LNCaP clone FGC (cell line): ENCODE data around the gene TET2.

ENCODE experiments used
- DNase-seq: peaks from one replicate; pipeline ENCODE4 v3.0.0-alpha.2; 2011; ENCODE audit warnings: low read depth
- H3K4me3 ChIP-seq: 2 replicates; pipeline ENCODE4 v1.5.1; 2011; ENCODE audit warnings: mild to moderate bottlenecking, low read depth, low read length, control low read depth
- CTCF ChIP-seq: IDR thresholded peaks from 2 replicates; pipeline ENCODE4 v1.5.1; 2012; ENCODE audit warnings: mild to moderate bottlenecking; ENCODE audit not compliant: control insufficient read depth, insufficient read depth; ENCODE audit errors: extremely low read depth

Gene TET2

DNA sequence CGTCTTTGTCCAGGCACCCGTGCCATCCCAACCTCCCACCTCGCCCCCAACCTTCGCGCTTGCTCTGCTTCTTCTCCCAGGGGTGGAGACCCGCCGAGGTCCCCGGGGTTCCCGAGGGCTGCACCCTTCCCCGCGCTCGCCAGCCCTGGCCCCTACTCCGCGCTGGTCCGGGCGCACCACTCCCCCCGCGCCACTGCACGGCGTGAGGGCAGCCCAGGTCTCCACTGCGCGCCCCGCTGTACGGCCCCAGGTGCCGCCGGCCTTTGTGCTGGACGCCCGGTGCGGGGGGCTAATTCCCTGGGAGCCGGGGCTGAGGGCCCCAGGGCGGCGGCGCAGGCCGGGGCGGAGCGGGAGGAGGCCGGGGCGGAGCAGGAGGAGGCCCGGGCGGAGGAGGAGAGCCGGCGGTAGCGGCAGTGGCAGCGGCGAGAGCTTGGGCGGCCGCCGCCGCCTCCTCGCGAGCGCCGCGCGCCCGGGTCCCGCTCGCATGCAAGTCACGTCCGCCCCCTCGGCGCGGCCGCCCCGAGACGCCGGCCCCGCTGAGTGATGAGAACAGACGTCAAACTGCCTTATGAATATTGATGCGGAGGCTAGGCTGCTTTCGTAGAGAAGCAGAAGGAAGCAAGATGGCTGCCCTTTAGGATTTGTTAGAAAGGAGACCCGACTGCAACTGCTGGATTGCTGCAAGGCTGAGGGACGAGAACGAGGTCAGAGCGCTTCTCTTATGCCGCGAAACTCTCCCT, at the start of gene TET2:
TSS of gene TET2 (plus strand) at position 601 of the 740 bp plus-strand sequence. CDS start 87,067 bp downstream, outside the sequence.
- 0 out of 2 replicates have a peak, but pooled peaks have one; percentile 3 for TF ChIP-seq CTCF
- H3K4me3 ChIP-seq = peak within 1 kb of the TSS; percentile 99
- DNase-seq = no peak

- TF ChIP-seq CTCF = no peak
- DNase-seq = no peak
- H3K4me3 ChIP-seq = no peak overlapping the region
These were observed 44.7 kb upstream of the TET2 start for GRCh38 chr4:105102016-105102415.

- TF ChIP-seq CTCF = no peak
- DNase-seq = no peak
- no peak overlapping the region for H3K4me3 ChIP-seq
These were observed 40.2 kb upstream of the TET2 start for GRCh38 chr4:105106426-105106825.

DNA sequence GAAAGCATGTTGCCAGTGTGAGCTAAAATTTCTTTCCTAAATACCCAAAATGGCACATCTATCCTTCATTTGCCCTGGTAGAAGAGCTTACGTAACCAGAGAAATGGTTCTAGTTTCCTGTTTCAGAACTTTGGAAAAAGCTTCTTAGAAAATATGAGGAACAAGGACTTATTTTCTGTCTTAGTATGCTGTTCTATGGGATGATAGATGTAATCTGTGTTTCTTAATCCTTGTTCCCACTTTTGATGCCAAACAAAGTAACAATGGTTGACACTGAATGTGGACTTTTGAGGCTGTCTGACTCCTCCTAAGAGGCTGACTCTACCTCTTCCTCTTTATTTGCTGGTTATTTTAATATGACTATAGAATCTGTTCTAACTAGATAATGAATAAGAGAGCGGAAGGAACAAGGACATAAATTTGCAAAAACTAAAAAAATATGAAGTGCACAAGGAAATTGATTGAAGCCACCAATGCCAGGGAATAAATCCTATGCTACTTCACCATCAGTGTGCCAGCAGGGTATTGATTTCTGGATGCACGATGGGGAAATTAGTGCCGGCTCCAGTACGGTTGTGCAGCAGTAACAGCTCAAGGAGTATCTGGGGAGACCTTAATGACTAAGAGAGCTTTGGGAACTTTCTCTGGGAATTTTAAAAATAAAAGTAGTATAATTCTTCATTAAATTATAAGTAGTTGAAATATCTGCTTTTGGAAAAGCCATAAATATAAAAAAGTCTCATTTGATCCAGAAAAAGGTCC, 39.4 kb upstream of the TET2 start:
- no peak for DNase-seq
- H3K4me3 ChIP-seq = no peak overlapping the region
- no peak for TF ChIP-seq CTCF

GRCh38 chr4:105108971-105109370, 37.7 kb upstream of the TET2 start:
- TF ChIP-seq CTCF = no peak
- no peak overlapping the region for H3K4me3 ChIP-seq
- DNase-seq = no peak

DNA sequence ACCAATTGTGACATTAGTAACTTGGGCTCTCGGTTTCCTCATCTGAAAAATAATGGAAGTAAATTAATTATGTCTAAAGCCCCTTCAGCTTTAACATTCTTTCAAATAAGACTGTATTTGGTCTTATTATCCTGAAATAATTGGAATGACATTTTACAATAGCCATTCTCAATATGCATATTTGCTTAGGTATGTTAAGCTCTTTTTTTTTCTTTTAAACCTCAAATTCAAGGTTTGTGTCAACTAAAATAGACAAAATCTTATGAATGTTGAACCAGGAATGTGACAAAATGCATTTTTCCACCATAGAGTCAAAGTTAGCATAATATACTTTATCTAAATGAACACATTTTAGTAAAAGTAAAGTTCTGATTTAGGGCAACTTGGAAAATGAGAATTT, 34.4 kb upstream of the TET2 start:
- H3K4me3 ChIP-seq = no peak overlapping the region
- TF ChIP-seq CTCF = no peak
- no peak for DNase-seq

- H3K4me3 ChIP-seq = no peak overlapping the region
- DNase-seq = no peak
- no peak for TF ChIP-seq CTCF
These were observed 32.9 kb upstream of the TET2 start for GRCh38 chr4:105113800-105114199.
